Epithelial cell of proximal tubule (primary cell): Measurements from ENCODE around the gene SERGEF. TPM values are rescaled to one million over a fixed set of nuclear protein-coding genes. Genes with fewer than 3 reads are reported as not detected.

ENCODE experiments used
- DNase-seq: peaks from one replicate; pipeline ENCODE4 v3.0.0-alpha.2; 2011; ENCODE audit warnings: low read depth
- H3K4me3 ChIP-seq: 2 replicates; pipeline ENCODE4 v1.5.1; 2011; ENCODE audit warnings: low read depth, mild to moderate bottlenecking, low read length
- total RNA-seq: library from RNA; depleted of rRNA; stranded (reverse); fragments of >200 nt; gene quantifications from 2 replicates; pipeline ENCODE4 v1.2.3, GENCODE V29; 2015
- TF ChIP-seq, protein P1 (sequence below): conservative IDR thresholded peaks from 2 replicates; pipeline ENCODE4 v1.5.1; 2012; ENCODE audit warnings: low read depth, mild to moderate bottlenecking, low read length

Gene SERGEF
- total RNA-seq, 1 donor from 2014 or later: 30.6 TPM

DNA sequence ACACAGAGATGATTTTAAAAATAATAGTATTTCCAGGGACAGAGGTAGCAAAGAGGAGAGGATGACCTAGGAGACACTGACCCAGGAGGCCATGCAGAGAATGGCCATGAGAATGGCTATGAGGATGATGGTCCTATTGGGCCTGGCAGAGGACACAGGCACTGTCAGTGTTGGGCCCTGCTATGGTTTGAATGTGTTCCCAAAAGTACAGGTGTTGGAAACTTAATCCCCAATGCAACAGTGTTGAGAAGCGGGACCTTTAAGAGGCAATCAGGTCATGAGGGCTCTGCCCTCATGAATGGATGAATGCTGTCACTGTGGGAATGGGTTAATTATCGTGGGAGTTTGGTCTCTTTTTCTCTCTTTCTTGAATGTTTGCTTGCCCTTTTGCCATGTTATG is 216.7 kb downstream of the SERGEF start:
- no peak overlapping the region for H3K4me3 ChIP-seq
- TF ChIP-seq, protein P1, sequence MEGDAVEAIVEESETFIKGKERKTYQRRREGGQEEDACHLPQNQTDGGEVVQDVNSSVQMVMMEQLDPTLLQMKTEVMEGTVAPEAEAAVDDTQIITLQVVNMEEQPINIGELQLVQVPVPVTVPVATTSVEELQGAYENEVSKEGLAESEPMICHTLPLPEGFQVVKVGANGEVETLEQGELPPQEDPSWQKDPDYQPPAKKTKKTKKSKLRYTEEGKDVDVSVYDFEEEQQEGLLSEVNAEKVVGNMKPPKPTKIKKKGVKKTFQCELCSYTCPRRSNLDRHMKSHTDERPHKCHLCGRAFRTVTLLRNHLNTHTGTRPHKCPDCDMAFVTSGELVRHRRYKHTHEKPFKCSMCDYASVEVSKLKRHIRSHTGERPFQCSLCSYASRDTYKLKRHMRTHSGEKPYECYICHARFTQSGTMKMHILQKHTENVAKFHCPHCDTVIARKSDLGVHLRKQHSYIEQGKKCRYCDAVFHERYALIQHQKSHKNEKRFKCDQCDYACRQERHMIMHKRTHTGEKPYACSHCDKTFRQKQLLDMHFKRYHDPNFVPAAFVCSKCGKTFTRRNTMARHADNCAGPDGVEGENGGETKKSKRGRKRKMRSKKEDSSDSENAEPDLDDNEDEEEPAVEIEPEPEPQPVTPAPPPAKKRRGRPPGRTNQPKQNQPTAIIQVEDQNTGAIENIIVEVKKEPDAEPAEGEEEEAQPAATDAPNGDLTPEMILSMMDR: no peak
- DNase-seq: no peak

- no peak overlapping the region for H3K4me3 ChIP-seq
- TF ChIP-seq, protein P1: no peak
- no peak for DNase-seq
Observed at GRCh38 chr11:17794981-17795380, 217.9 kb downstream of the SERGEF start.

DNA sequence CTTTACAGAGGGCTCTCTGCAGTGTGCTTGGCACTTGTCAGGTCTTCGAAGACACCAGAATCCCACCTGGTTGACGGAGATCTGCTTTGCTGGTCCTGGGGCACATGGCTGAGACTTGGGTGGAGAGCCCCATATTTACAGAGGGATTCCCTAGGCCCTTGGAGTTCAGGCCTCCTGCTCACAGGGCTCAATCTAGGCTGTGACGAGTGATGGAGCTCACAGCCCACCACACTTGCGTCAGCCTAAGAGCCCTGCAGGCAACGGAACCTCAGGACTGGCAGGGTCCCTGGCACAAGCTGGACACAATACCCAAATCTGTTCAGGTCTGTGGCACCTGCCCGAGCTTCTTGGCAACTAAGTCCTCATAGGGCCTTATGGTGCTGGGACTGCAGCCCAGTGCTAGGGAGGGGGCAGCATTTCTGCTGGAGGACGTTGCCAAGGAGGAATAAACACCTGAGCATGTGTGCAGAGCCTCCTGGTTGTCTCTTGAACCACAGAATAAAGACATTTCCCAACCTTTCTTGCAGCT is 219.1 kb downstream of the SERGEF start:
- H3K4me3 ChIP-seq: no peak overlapping the region
- TF ChIP-seq, protein P1: no peak
- DNase-seq: no peak

DNA sequence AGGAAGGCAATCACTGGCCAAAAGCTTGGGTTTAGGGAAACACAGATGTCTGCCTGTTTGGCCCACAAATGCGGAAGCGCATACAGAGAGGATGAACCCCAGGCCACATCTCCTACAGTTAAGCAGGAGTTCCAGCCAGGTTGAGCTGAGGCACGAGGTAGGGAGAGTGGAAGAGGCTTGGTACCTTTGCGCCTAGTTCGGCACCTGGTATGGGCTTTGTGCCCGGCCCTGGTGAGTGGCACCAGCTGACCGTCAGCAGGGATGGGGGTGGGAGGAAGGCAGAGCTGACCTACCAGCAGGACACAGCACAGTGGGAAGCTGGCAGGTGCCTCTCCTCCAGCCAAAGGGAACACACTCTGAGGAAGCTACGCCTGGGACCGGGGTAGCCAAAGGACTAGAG is 220.7 kb downstream of the SERGEF start:
- DNase-seq: no peak
- TF ChIP-seq, protein P1: no peak
- H3K4me3 ChIP-seq: no peak overlapping the region

- DNase-seq: no peak
- TF ChIP-seq, protein P1: no peak
- H3K4me3 ChIP-seq: no peak overlapping the region
Observed at GRCh38 chr11:17791144-17791543, 221.7 kb downstream of the SERGEF start.

GRCh38 chr11:17790453-17790852 is 222.4 kb downstream of the SERGEF start:
- DNase-seq: no peak
- TF ChIP-seq, protein P1: no peak

GRCh38 chr11:17788084-17788483 is 224.8 kb downstream of the SERGEF start:
- H3K4me3 ChIP-seq: no peak overlapping the region
- no peak for DNase-seq
- TF ChIP-seq, protein P1: no peak

More at GRCh38 chr11:17790453-17790852, 222.4 kb downstream of the SERGEF start:
- no peak overlapping the region for H3K4me3 ChIP-seq
